Posterior vena cava (tissue), 2 donors: ENCODE measurements around the gene IGF1R. TPM values are rescaled to one million over a fixed set of nuclear protein-coding genes. Genes with fewer than 3 reads are reported as not detected.
"Not testable (repeated sequence)": the region's sequence is repeated elsewhere in the genome, so short reads cannot be mapped to it uniquely, and the experiment has no call there.

Source experiments
- DNase-seq: peaks from one replicate; pipeline ENCODE4 v3.0.0-alpha.2; 2020; ENCODE audit warnings: low spot score
- intact Hi-C, 2 donors: fragments of 100-400 bp; cut with DNase I; formaldehyde crosslinking; loops; one replicate each; pipeline versions ENCODE4 v1.14.1 to v1.14.2; 2022 to 2023
- total RNA-seq, 2 donors: library from RNA; stranded (reverse); fragmentation: NEBNext Ultra II Directional; extraction: Animal tissue kit (Norgen Biotek cat#: 25700); gene quantifications; one replicate each; pipeline ENCODE4 v1.2.1, GENCODE V29; 2021
- donor health status: DM: yes; HTN: yes; CAD: no.
- donor health status: DM: yes; HTN: yes; CAD: no.

Gene IGF1R
- total RNA-seq, 2 donors from 2014 or later: 30.7 to 50.1 TPM

DNA sequence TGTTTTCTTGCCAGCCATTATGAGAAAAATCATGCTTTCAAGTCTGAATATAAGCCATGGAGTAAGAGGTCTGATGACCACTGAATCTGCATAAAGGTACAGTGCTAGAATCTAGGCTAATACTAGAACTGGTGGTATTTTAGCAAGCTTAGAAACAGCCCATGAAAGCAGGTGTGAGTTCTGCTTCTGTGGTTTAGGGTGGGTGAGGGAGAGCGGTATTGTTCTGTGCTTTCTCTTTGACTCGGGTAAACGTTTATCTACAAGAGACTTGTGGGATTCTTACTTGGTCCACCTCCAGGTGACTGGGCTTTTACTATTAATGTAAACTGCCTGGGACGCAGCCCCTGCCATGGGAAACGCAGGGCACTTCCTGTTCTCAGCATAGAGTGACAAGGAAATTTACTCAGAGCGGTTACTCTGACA lies 304.1 kb downstream of the IGF1R start:
- intact Hi-C loops: no loop called here
- no peak for DNase-seq

DNA sequence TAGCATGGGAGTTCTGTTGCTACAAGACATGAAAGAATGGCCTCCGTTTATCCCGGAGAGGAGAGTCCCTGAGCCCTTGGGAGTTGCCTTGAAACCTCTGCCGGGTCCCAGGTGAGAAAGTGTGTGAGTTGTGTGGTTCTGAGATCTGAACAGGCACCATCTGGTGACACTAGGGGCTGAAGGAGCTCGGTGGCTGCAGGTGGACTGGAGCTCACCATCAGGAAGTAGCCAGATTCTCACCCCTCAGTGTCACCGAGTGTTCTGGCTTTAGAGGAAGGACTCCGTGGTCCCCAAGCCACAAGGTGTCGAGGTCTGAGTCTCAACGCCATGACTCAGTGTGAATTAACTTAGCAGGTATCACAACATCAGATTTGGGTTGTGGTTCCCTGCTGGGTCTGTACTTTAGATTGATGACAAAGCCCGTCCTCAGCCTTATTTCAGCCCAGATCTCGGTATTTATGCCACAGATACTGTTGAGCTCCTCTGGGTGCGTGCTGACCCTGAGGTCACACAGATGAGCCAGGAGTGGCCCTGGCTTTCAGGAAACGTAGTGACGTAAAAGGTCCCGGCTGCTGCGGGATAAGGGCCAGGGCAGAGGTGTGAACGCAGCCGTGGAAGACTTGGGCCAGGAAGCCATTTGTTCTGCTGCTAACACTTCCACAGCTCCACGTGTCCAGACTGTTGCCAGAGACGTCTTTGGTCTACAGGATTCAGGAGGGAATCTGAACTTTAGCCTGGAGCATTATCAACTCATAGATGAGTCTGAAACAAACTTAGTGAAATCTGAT lies 304.9 kb downstream of the IGF1R start:
- intact Hi-C loops: no loop called here
- DNase-seq: no peak

DNA sequence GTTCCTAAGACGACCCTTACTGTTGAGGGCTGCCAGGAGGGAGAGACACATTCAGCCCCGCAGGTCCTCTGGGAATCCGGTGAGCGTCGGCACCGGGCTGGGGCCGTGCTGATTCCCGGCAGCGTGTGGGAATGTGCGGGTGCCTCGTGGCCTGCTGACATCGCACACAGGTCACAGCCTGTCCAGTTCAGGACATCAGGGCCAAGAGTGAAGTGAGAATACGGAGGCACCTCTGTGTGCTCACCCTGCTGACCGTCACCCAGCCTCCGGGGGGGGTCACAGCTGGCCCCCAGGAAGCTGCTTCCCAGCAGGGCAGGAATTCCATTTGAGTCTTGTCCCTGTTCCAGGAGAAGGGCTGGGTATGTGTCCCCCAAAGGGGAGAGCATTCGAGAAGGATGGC lies 305.6 kb downstream of the IGF1R start:
- DNase-seq: no peak
- intact Hi-C loops: no loop called here

DNA sequence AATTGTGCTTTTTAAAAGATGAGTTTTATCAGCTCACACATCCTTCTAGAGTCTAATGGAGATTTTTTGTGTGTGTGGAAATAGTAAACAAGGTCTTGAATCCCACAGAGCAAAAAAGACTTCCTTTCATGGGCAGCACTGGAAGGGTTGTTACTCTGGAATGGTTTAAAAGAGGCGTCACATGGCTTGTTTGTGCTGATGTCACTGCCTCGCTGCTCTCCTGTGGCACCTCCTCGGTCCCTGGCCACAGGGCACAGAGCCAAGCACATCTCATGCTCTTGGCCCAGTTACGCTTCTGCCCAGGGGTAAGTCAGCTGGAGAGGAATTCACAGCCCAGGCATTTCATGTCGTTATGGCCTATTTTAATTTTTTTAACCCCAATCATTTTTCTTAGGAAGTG lies 306.1 kb downstream of the IGF1R start:
- DNase-seq: peak; percentile 91
- intact Hi-C loops: no loop called here

DNA sequence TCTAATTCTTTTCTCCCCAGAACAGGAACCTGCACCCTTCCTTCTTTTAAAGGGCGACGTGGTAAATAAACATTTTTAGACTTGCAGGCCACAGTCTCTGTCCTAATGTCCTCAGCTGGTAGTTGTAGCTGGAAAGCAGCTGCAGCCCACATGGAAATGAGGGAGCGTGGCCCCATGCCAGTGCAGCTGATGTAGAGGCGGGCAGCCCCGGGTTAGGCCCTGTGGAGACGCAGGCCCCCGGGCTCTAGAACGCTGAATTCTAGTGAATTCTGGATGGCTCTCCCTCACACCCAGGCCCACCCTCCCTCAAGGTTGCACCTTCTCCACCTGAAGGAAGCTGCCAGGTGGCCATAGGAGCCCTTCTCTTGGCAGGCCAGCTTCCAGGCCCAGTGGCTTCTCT lies 307.0 kb downstream of the IGF1R start:
- intact Hi-C loops: no loop called here
- DNase-seq: no peak

DNA sequence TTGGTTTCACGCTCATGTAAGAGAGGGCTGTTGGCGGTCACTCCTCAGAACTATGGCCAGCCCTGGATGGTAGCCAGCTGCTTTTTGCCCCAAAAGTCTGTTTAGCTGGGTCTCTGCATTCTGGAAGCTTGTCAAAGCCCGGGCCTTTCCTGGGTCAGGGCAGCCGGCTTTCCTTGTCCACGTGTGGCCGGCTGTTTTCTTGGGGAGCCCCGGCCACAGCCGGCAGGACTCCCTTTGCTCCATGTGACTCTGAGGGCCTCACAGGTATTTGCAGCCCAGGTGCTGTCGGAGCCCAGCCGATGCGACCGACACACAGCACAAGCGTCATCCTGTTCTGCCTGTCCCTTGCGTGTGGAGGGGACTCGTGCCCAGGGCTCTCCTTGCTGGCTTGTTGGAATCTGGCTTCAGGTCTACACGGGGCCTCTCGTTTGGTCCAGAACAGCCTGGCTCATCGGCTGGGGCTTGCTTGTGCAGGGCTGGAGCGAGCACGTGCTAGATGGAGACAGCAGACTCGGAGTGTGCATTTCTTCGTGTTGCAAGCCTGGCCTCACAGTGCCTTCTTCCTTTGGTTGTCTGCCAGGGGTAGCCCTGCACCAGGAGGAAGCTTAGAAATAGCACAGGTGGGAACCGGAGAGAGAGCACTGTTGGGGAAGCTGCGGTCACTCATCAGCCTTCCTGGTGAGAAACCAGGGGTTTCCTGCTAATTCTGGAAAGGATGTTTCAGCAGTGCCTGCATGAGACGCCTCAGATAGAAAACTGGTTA lies 307.8 kb downstream of the IGF1R start:
- DNase-seq: no peak
- intact Hi-C loops: no loop called here

DNA sequence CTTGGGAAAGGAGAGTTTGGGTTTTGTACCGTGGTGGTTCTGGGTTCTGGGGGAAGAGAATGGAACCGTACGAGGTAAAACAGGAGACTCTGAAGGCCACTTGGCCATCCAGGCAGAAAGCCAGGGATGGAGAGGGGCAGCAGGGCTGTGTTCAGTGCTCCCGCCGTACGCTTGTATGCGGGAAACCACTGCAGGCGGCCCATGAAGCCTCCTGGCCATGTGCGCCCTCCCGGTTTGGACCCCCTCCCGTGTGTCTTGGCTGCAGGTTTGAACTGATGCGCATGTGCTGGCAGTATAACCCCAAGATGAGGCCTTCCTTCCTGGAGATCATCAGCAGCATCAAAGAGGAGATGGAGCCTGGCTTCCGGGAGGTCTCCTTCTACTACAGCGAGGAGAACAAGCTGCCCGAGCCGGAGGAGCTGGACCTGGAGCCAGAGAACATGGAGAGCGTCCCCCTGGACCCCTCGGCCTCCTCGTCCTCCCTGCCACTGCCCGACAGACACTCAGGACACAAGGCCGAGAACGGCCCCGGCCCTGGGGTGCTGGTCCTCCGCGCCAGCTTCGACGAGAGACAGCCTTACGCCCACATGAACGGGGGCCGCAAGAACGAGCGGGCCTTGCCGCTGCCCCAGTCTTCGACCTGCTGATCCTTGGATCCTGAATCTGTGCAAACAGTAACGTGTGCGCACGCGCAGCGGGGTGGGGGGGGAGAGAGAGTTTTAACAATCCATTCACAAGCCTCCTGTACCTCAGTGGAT lies 308.6 kb downstream of the IGF1R start:
- no peak for DNase-seq
- intact Hi-C loops: no loop called here

DNA sequence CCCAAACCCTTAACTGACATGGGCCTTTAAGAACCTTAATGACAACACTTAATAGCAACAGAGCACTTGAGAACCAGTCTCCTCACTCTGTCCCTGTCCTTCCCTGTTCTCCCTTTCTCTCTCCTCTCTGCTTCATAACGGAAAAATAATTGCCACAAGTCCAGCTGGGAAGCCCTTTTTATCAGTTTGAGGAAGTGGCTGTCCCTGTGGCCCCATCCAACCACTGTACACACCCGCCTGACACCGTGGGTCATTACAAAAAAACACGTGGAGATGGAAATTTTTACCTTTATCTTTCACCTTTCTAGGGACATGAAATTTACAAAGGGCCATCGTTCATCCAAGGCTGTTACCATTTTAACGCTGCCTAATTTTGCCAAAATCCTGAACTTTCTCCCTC lies 309.3 kb downstream of the IGF1R start:
- no peak for DNase-seq
- intact Hi-C loops: no loop called here

DNA sequence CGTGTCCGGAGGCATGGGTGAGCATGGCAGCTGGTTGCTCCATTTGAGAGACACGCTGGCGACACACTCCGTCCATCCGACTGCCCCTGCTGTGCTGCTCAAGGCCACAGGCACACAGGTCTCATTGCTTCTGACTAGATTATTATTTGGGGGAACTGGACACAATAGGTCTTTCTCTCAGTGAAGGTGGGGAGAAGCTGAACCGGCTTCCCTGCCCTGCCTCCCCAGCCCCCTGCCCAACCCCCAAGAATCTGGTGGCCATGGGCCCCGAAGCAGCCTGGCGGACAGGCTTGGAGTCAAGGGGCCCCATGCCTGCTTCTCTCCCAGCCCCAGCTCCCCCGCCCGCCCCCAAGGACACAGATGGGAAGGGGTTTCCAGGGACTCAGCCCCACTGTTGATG lies 309.7 kb downstream of the IGF1R start:
- no peak for DNase-seq

DNA sequence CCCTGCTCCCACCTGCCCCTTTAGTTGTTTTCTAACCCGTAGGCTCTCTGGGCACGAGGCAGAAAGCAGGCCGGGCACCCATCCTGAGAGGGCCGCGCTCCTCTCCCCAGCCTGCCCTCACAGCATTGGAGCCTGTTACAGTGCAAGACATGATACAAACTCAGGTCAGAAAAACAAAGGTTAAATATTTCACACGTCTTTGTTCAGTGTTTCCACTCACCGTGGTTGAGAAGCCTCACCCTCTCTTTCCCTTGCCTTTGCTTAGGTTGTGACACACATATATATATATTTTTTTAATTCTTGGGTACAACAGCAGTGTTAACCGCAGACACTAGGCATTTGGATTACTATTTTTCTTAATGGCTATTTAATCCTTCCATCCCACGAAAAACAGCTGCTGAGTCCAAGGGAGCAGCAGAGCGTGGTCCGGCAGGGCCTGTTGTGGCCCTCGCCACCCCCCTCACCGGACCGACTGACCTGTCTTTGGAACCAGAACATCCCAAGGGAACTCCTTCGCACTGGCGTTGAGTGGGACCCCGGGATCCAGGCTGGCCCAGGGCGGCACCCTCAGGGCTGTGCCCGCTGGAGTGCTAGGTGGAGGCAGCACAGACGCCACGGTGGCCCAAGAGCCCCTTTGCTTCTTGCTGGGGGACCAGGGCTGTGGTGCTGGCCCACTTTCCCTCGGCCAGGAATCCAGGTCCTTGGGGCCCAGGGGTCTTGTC lies 310.7 kb downstream of the IGF1R start:
- intact Hi-C loops: loop anchor here in 1 of 2 donors (1.0 kb wide), 1 partner anchor 20 kb away; no protein-coding TSS in a partner anchor

More for the DNA sequence above, 309.7 kb downstream of the IGF1R start:
- intact Hi-C loops: no loop called here

DNA sequence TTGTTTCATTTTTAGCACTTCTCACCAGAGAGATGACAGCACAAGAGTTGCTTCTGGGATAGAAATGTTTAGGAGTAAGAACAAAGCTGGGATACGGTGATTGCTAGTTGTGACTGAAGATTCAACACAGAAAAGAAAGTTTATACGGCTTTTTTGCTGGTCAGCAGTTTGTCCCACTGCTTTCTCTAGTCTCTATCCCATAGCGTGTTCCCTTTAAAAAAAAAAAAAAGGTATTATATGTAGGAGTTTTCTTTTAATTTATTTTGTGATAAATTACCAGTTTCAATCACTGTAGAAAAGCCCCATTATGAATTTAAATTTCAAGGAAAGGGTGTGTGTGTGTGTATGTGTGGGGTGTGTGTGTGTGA lies 311.3 kb downstream of the IGF1R start:
- intact Hi-C loops: loop anchor here in 1 of 2 donors (1.0 kb wide), 1 partner anchor 20 kb away; no protein-coding TSS in a partner anchor
- DNase-seq: no peak

More for the DNA sequence above, 310.7 kb downstream of the IGF1R start:
- DNase-seq: no peak

DNA sequence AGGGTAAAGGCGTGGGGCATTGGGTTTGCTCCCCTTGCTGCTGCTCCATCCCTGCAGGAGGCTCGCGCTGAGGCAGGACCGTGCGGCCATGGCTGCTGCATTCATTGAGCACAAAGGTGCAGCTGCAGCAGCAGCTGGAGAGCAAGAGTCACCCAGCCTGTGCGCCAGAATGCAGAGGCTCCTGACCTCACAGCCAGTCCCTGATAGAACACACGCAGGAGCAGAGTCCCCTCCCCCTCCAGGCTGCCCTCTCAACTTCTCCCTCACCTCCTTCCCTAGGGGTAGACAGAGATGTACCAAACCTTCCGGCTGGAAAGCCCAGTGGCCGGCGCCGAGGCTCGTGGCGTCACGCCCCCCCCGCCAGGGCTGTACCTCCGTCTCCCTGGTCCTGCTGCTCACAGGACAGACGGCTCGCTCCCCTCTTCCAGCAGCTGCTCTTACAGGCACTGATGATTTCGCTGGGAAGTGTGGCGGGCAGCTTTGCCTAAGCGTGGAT lies 312.3 kb downstream of the IGF1R start:
- peak; percentile 78 for DNase-seq
- intact Hi-C loops: no loop called here

DNA sequence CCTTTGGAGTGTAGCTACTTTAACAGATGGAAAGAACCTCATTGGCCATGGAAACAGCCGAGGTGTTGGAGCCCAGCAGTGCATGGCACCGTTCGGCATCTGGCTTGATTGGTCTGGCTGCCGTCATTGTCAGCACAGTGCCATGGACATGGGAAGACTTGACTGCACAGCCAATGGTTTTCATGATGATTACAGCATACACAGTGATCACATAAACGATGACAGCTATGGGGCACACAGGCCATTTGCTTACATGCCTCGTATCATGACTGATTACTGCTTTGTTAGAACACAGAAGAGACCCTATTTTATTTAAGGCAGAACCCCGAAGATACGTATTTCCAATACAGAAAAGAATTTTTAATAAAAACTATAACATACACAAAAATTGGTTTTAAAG lies 315.1 kb downstream of the IGF1R start:
- intact Hi-C loops: no loop called here
- no peak for DNase-seq

DNA sequence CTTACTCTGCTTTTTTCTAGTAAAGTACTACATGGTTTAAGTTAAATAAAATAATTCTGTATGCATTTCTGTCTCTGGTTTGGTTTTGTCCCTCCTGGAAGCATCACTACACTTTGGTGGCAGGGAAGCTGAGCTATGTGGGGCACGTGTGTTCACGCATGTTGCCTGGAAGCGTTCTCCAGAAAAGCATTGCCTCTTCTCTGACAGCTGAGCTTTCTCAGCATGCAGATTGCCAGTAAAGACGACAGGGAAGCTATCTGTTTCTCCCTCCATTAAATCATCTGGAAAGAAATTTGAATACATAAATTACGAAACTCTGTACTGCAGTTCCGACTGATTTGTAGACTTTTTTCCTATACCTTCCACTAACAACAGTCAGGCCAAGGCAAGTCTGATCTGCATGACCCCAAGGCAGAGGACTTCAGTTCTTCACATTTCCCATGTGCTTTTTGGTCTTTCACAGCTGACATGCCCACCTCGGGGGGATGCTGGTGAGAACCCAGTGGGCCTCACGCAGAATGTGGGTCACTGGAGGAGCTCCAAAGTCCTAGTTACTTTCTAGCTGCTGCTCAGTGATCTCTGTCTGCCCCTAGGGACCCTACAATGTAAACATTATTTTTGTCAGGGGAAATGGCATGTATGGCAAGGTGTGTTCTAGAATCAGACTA lies 316.3 kb downstream of the IGF1R start:
- intact Hi-C loops: no loop called here
- no peak for DNase-seq

DNA sequence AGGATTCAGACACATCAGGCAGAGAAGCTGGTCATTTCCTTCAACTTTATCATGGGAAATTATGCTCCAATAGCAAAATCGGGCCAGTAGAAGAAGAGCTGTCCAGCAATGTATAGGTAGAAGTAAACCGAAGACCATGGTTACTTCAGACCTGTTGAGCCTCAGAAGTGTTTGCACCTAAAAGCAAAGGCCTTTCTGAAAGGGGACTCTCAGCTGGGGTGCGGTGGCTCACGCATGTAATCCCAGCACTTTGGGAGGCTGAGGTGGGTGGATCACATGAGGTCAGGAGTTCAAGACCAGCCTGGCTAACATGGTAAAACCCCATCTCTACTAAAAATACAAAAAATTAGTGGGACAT lies 316.8 kb downstream of the IGF1R start:
- intact Hi-C loops, DNase-seq: not testable (repeated sequence)

DNA sequence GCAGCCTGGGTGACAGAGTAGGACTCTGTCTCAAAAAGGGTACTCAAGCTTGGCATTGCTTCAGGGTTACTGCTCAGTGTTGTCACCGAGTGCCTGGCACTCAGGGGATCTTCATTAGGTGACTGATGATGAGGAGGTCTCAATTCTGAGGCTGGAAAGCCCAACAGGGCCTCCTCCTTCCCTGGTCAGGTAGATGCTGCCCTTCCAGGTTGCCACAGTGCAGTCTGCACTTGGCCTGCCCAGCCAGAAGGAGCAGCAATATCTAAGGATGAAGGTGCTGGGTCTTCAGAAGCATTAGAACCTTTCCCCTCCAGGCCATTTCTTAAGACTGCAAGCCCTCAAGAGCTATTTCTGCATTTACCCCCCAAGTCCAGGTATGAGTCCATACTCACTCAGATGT lies 317.3 kb downstream of the IGF1R start:
- intact Hi-C loops: no loop called here
- no peak for DNase-seq

DNA sequence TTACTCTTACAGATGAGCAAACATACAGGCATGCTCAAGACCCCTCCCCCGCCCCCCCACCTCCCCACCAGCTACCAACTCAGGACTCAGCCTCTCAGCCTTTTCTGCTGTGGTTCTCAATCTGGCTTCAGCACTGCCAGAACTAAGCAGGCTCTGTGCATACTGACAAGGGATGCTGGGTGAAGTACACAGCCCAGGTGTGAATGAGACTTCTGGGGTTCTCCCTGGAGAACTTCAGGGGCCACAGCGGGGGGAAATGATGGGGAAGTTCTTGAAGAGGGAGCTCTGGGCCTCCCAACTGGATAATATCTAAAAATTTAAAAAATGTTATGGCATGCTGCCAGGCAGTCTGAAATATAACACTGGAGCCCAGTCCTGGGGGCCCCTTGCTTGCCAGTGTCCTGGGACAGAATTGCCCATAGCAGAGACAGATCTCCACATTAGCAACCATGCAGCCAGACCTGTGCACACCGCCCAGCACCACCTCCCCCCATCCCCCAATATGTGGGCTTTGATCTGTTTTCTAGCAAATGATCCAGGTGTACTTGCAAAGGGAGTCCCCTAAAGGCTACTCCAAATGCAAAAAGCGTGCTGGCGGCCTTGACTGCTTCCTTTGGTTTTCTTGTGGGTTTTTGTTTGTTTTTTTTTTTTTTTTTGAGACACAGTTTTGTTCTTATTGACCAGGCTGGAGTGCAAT lies 317.9 kb downstream of the IGF1R start:
- intact Hi-C loops: no loop called here
- no peak for DNase-seq

DNA sequence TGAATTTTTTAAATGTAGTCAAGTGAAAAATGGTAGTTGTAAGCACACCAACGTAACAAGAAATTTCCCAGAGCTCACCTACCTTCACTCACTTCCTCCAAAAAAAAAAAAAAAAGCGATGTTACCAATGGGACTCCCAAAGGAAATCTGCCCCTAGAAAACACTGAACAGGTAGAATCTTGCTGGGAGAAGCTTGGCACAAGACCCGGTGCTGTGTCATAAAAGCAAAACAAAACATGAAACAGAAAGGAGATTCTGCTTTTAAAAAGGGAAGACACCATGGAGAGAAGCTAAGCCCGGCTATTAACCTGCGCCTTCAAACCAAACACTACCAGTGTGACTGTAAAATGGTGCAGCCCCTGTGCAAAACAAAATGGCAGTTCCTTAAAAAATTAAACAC lies 318.8 kb downstream of the IGF1R start:
- no peak for DNase-seq

More for the DNA sequence above, 318.8 kb downstream of the IGF1R start:
- intact Hi-C loops: no loop called here
